Stomach (tissue), 9 donors: ENCODE measurements around the gene OSM. TPM values are rescaled to one million over a fixed set of nuclear protein-coding genes. Genes with fewer than 3 reads are reported as not detected.

ENCODE experiments used
- DNase-seq, 2 donors: peaks; one replicate each; pipeline versions ENCODE4 v3.0.0 to v3.0.0-alpha.2; 2013 to 2019
- H3K27ac ChIP-seq, 5 donors: fragments of 200-600 bp in 4 of 5; sonication (generic) in 4 of 5; one replicate each; pipeline ENCODE4 v1.5.1; 2013 to 2019; ENCODE audit warnings: mild to moderate bottlenecking in 1 of 5, moderate library complexity in 1 of 5
- H3K27me3 ChIP-seq, 3 donors: fragments of 200-600 bp; sonication (generic); one replicate each; pipeline ENCODE4 v1.5.1; 2017 to 2019; ENCODE audit warnings: mixed run types in 1 of 3
- H3K36me3 ChIP-seq, 4 donors: fragments of 200-600 bp; sonication (generic); 1 replicate in 3 of 4; 2 replicates in 1 of 4; pipeline ENCODE4 v1.5.1; 2016 to 2019
- H3K4me1 ChIP-seq, 4 donors: fragments of 200-600 bp; sonication (generic); one replicate each; pipeline ENCODE4 v1.5.1; 2016 to 2019
- H3K4me3 ChIP-seq, 4 donors: fragments of 200-600 bp; sonication (generic) in 3 of 4; one replicate each; pipeline ENCODE4 v1.5.1; 2016 to 2019; ENCODE audit warnings: mild to moderate bottlenecking in 1 of 4
- H3K9me3 ChIP-seq, 4 donors: fragments of 200-600 bp; sonication (generic); one replicate each; pipeline ENCODE4 v1.5.1; 2016 to 2019
- CTCF ChIP-seq, 7 experiments: fragments of 450-650 bp in 4 of 7; fragments of 200-600 bp in 3 of 7; sonication (generic) in 3 of 7; IDR thresholded peaks; one replicate each; pipeline ENCODE4 v1.5.1; 2016 to 2019; ENCODE audit warnings: antibody characterized with exemption in 7 of 7, control low read depth in 2 of 7, mild to moderate bottlenecking in 1 of 7
- EP300 ChIP-seq: sonication (generic); formaldehyde crosslinking; IDR thresholded peaks from one replicate; pipeline ENCODE4 v1.6.1; 2017; ENCODE audit warnings: antibody characterized with exemption
- POLR2A ChIP-seq, 4 donors: fragments of 450-650 bp; IDR thresholded peaks; one replicate each; pipeline ENCODE4 v1.6.1; 2016; ENCODE audit warnings: antibody characterized with exemption in 4 of 4, control low read depth in 2 of 4, mild to moderate bottlenecking in 1 of 4, moderate library complexity in 1 of 4
- POLR2AphosphoS5 ChIP-seq, 3 donors: sonication (generic); formaldehyde crosslinking; IDR thresholded peaks; one replicate each; pipeline ENCODE4 v1.6.1; 2016; ENCODE audit warnings: antibody characterized with exemption in 3 of 3
- WGBS, 5 donors: extraction: QIAGEN DNeasy Blood & Tissue Kit in 3 of 5; methylation state at CpG; one replicate each; pipeline versions ENCODE4 v1.1.5 to v1.1.7; 2013 to 2018; 5-methylcytosine and 5-hydroxymethylcytosine counted together
- intact Hi-C: fragments of 100-400 bp; cut with DNase I; formaldehyde crosslinking; loops from one replicate; pipeline ENCODE4 v1.15.1; 2023; ENCODE audit warnings: low total_unique reads
- polyA plus RNA-seq, 3 donors: library from polyadenylated mRNA; stranded (reverse); fragments of 200-250 nt; gene quantifications; one replicate each; pipeline ENCODE4 v1.2.3, GENCODE V29; 2013
- total RNA-seq, 5 donors: library from RNA; depleted of rRNA; stranded (reverse); fragments of >200 nt; gene quantifications; one replicate each; pipeline versions ENCODE4 v1.1.0 to v1.2.3, GENCODE V29; 2014 to 2016
- donor health status: healthy with polysubstance abuse.
- donor health status: Bipolar disorder and iron deficiency.
- donor health status: healthy.

The OSM gene
- total and polyA plus RNA-seq, 8 donors: 0.33 to 22.7 (median 1.2) TPM; not detected in 4

GRCh38 chr22:30265131-30265720 lies 1.4 kb downstream of the OSM start:
- TF ChIP-seq POLR2AphosphoS5 (IDR thresholded peaks at IDR 0.05) (no peak), CTCF (IDR thresholded peaks at IDR 0.05) (no peak), EP300 (no peak), POLR2A (IDR thresholded peaks at IDR 0.05) (no peak)
- intact Hi-C loops: loop anchor here (5.0 kb wide), 1 partner anchor 117 kb away; no protein-coding TSS in a partner anchor
- no peaks in the 10 kb centered on the region for H3K36me3 ChIP-seq
- 82 to 91% (median 85%) methylated on average over 5 to 9 of the region's 9 CpGs for WGBS, 5 donors
- H3K9me3 ChIP-seq: no peaks in the 10 kb centered on the region
- H3K4me3 ChIP-seq: peak overlapping the region in 1 of 4 donors; percentile 41
- no peak for DNase-seq
- no peaks in the 10 kb centered on the region for H3K27me3 ChIP-seq
- peaks cover 6 to 21% (median 9%) of the 10 kb centered on the region in 4 donors for H3K4me1 ChIP-seq
- H3K27ac ChIP-seq: peak overlapping the region in 4 of 5 donors; percentile 62 to 87 (median 78)

GRCh38 chr22:30263883-30264282 lies 2.8 kb downstream of the OSM start:
- 90 to 96% (median 92%) methylated on average over 9 to 17 of the region's 17 CpGs for WGBS, 5 donors
- Histone ChIP-seq H3K27ac (peak overlapping the region in 1 of 5 donors; percentile 65), H3K27me3 (no peaks in the 10 kb centered on the region), H3K9me3 (no peaks in the 10 kb centered on the region), H3K36me3 (no peaks in the 10 kb centered on the region), H3K4me1 (peaks cover 6 to 22% (median 9%) of the 10 kb centered on the region in 4 donors), H3K4me3 (peak overlapping the region in 1 of 4 donors; percentile 28)
- no peak for TF ChIP-seq POLR2A (IDR thresholded peaks at IDR 0.05)
- no peak for TF ChIP-seq EP300
- no peak for TF ChIP-seq POLR2AphosphoS5 (IDR thresholded peaks at IDR 0.05)
- no peak for TF ChIP-seq CTCF (IDR thresholded peaks at IDR 0.05)
- DNase-seq: no peak
- intact Hi-C loops: loop anchor here (5.0 kb wide), 1 partner anchor 157 kb away; no protein-coding TSS in a partner anchor

GRCh38 chr22:30262917-30263741 lies 3.5 kb downstream of the OSM start:
- TF ChIP-seq POLR2A (IDR thresholded peaks at IDR 0.05): no peak
- TF ChIP-seq POLR2AphosphoS5 (IDR thresholded peaks at IDR 0.05): no peak
- peak in 5 of 7 experiments; percentile 93 to 100 (median 98) for TF ChIP-seq CTCF (IDR thresholded peaks at IDR 0.05)
- no peak for TF ChIP-seq EP300
- peak; percentile 80 to 90 for DNase-seq
- intact Hi-C loops: loop anchor here (5.0 kb wide), 1 partner anchor 156 kb away; no protein-coding TSS in a partner anchor
- H3K27me3 ChIP-seq: no peaks in the 10 kb centered on the region
- WGBS, 5 donors: 23 to 34% (median 26%) methylated on average over 21 to 27 of the region's 27 CpGs
- peak overlapping the region in 2 of 5 donors; percentile 6 to 65 for H3K27ac ChIP-seq
- H3K9me3 ChIP-seq: no peaks in the 10 kb centered on the region
- H3K4me1 ChIP-seq: peaks cover 6 to 30% (median 9%) of the 10 kb centered on the region in 4 donors
- H3K36me3 ChIP-seq: no peaks in the 10 kb centered on the region
- H3K4me3 ChIP-seq: peak overlapping the region; percentile 17 to 35 (median 22)

- no peaks in the 10 kb centered on the region for H3K36me3 ChIP-seq
- TF ChIP-seq POLR2AphosphoS5 (IDR thresholded peaks at IDR 0.05) (no peak), CTCF (IDR thresholded peaks at IDR 0.05) (no peak), EP300 (no peak), POLR2A (IDR thresholded peaks at IDR 0.05) (no peak)
- WGBS, 5 donors: 81 to 95% (median 89%) methylated on average over 4 of the region's 4 CpGs
- H3K27ac ChIP-seq: no peak overlapping the region
- no peak for DNase-seq
- peaks cover 6 to 37% (median 9%) of the 10 kb centered on the region in 4 donors for H3K4me1 ChIP-seq
- no peak overlapping the region for H3K4me3 ChIP-seq
- intact Hi-C loops: loop anchor here (5.0 kb wide), 1 partner anchor 155 kb away; no protein-coding TSS in a partner anchor
- H3K27me3 ChIP-seq: no peaks in the 10 kb centered on the region
- no peaks in the 10 kb centered on the region for H3K9me3 ChIP-seq
These were observed 4.5 kb downstream of the OSM start for GRCh38 chr22:30262112-30262511.
